Mucosa of gallbladder (tissue), 1 donor: Measurements from ENCODE around the gene CORO1C. TPM values are rescaled to one million over a fixed set of nuclear protein-coding genes. Genes with fewer than 3 reads are reported as not detected.
A peak's percentile ranks its signal among the peaks of the same experiment; 100 is the strongest.
"Not testable (repeated sequence)": the region's sequence is repeated elsewhere in the genome, so short reads cannot be mapped to it uniquely, and the experiment has no call there.

Experiments
- DNase-seq: peaks from one replicate; pipeline ENCODE4 v3.0.0-alpha.2; 2020; ENCODE audit warnings: low spot score
- total RNA-seq: library from RNA; stranded (reverse); gene quantifications from one replicate; pipeline ENCODE4 v1.2.1, GENCODE V29; 2021
- donor health status: DM: no; HTN: no; CAD: no.

The CORO1C gene
- total RNA-seq, 1 donor from 2014 or later, result 194 TPM

GRCh38 chr12:108633534-108634248 is 97.6 kb downstream of the CORO1C start, which contains the start of gene SELPLG:
SELPLG (minus strand) TSS chr12:108633894; CDS start chr12:108624307, 9,587 bp downstream.
- DNase-seq, result peak; percentile 62

- DNase-seq, result no peak
These were observed 98.2 kb downstream of the CORO1C start for GRCh38 chr12:108633081-108633533.

DNA sequence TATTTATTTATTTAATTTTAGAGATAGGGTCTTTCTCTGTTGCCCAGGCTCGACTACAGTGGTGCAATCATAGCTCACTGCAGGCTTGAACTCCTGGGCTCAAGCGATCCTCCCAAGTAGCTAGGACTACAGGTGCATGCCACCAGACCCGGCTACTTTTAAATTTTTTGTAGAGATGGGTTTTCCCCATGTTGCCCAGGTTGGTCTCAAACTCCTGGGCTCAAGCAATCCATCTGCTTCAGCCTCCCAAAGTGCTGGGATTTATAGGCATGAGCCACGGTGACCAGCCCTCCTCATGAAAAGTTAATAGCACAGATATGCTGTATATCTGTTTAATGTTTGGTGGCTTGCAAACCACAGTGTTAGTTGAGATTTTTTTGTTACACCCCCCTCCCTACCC is 100.1 kb downstream of the CORO1C start:
- not testable (repeated sequence) for DNase-seq

GRCh38 chr12:108630481-108631207 is 100.7 kb downstream of the CORO1C start:
- DNase-seq, result no peak

DNA sequence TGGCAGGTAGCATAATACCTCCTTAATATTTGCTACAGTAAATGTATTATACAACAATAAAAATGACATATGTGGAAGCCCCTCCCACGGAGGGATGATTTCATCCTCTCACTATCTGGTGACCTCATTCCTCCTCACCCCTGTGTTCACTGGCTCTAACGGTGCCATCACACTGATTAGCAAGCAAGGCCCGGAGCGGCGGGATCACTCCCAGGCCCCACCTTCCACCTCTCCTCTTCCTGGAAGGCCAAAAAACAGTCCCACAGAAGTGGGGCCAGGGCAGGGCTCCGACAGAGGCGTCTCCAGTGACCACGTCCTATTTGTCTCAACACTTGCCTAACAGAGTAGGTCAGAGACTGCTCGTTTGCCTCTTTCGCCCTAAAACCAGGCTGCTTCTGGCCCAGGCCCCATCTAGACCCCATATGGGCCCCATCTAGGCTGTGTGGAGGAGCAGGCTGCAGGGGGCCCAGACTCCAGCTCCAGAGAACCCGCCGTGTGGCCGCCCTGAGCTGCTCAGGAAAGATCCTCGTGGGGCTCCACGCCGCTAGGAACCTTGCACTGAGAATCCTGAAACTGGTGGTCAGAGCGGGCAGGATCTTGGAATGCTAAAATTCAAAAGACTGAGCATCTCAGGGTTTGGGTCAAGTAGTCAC is 101.4 kb downstream of the CORO1C start:
- DNase-seq, result no peak

DNA sequence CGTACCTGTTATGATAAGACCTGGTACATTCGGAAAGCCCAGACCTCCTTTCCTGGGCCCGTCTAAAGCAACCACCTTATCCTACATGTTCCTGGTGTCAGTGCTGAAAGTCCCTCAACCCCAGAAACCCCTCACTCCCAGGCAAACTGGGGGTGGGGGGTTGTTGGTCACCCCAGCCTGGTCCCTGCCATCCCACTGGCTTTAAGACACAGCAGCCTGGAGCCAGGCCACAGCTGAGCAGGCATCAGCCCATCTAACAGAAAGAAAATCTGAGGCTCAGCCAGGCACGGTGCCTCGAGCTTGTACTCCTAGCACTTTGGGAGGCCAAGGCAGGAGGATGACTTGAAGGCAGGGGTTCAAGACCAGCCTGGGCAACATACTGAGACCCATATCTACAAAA is 102.2 kb downstream of the CORO1C start:
- DNase-seq, result no peak

GRCh38 chr12:108627134-108627920 is 104.0 kb downstream of the CORO1C start:
- no peak for DNase-seq

GRCh38 chr12:108625228-108625627 is 106.1 kb downstream of the CORO1C start:
- DNase-seq, result no peak

DNA sequence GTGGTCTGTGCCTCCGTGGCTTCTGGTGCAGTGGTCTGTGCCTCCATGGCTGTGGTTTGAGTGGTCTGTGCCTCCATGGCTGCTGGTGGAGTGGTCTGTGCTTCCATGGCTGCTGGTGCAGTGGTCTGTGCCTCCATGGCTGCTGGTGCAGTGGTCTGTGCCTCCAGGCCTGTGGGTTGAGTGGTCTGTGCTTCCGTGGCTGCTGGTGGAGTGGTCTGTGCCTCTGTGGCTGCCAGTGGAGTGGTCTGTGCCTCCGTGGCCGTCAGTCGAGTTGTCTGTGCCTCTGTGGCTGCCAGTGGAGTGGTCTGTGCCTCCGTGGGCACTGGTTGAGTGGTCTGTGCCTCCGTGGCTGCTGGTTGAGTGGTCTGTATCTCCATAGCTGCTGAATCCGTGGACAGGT is 107.7 kb downstream of the CORO1C start:
- DNase-seq, result no peak

- no peak for DNase-seq
These were observed 108.3 kb downstream of the CORO1C start for GRCh38 chr12:108622921-108623514.

DNA sequence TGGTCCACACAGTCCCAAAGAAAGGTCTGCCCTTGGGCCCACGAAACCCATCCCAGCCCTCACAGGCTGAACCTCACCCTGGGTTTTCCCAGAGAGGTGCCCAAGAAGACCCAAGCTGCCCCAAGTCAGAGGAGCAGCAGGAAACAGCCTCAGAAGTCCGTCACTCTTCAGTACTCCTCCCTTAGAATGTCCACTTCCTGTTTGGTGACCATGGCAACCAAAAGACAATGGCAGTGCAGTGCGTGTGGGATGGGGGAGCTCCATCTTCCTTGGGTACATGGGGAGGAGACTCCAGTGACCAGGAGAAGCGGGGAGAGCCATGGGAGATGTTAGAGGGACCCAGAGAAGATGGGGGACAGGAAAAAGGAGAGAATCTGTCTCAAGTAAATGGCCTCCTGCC is 108.9 kb downstream of the CORO1C start:
- DNase-seq, result no peak

GRCh38 chr12:108621161-108621560 is 110.2 kb downstream of the CORO1C start:
- DNase-seq, result no peak

- DNase-seq, result no peak
These were observed 111.0 kb downstream of the CORO1C start for GRCh38 chr12:108620236-108620879.

DNA sequence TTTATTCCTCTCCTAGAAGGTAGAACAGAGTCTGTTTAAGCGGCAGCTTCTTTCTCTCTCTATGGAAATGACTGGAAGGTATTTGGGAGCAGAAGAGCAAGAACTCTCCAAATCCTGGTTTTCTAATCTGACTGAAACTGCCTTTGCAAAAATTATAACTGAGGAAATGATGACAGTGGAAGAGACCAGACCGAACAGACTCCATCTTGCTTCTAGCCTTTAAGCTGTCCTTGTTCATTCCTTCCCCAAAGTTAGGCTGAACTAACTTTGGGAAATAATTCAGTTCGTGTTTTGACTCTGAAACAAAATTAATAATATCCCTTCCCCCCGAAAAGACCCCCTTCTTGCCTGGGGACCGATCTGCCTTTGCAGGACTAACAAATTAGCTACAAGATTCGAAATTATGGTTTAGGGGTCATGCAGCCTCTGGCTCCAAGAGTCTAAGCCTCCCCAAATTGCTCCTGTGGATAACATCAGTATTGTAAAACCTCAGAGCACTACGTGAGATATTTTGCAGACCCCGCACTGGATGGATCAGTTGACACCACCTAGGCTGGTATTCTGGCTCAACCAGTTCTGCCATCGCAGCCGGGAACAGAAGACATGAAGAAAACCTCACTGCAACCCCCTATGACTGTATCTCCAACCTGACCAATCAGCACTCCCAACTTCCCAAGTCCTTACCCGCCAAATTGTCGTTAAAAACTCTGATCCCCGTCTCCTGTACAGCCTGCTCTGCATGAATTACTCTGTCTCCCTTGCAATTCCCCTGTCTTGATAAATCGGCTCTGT is 111.8 kb downstream of the CORO1C start:
- no peak for DNase-seq

DNA sequence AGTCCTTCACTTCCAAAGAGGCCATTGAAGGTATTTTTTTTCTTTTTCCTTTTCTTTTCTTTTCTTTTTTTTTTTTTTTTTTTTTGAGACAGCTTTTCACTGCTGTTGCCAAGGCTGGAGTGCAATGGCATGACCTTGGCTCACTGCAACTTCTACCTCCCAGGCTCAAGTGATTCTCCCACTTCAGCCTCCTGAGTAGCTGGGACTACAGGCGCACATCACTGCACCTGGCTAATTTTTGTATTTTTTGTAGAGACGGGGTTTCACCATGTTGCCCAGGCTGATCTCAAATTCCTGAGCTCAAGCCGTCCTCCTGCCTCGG is 112.4 kb downstream of the CORO1C start:
- not testable (repeated sequence) for DNase-seq

DNA sequence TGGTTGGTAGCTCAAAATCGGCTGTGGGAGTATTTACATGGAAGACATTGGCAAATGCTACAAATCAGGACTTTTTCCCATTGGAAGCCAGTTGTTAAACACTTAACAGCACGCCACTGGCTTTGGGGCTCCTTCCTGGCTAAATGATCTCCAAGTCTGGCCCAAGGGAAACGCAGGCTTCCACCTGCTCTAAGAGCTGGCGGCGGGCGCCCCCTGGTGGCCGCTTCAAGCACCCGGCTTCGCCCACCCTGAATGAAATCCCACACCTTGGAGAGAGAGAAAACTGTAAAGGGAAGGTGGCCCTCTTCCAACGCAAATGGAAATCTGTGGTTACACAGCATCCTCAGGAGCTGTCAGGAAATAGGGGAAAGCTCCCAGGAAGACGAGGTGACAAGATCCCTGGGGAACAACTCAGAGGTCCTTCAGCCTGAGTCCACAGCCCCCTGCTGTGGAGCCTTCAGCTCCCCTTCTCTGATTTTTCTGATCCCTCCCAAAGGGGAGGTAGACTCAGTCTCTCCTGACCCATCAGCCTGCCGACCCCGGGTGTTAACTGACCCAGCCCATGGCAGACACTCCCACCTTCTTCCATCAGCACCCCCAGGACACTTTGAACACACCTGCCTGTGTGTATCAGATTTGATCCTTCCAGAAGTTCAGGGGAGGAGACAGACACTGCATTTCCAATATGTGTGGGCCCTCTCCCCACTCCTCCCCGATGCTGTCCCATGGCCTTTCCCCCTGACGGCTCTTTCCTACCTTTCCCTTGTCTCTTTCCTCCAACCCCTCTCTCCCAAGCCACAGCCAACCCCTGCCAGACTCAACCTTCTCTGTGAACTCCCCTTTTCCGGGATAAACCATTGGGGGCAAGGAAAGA is 113.0 kb downstream of the CORO1C start:
- peak; percentile 76 for DNase-seq

- no peak for DNase-seq
These were observed 114.1 kb downstream of the CORO1C start for GRCh38 chr12:108616941-108617858.

- DNase-seq, result no peak
These were observed 115.0 kb downstream of the CORO1C start for GRCh38 chr12:108616359-108616758.
